H9 (cell line): Measurements from ENCODE around the gene F13A1. TPM values are rescaled to one million over a fixed set of nuclear protein-coding genes. Genes with fewer than 3 reads are reported as not detected.

Experiments
- DNase-seq: peaks from one replicate; pipeline ENCODE4 v3.0.0-alpha.2; 2017
- H2AFZ ChIP-seq: one replicate; pipeline ENCODE4 v1.6.1; 2013; ENCODE audit warnings: mild to moderate bottlenecking, low read length, control low read depth, moderate library complexity
- H2AK5ac ChIP-seq: 2 replicates; pipeline ENCODE4 v1.6.1; 2013; ENCODE audit warnings: low read length, control low read depth, mixed read lengths; ENCODE audit not compliant: insufficient read length
- H2BK120ac ChIP-seq: one replicate; pipeline ENCODE4 v1.6.1; 2013; ENCODE audit warnings: low read depth, mild to moderate bottlenecking, low read length, control low read depth, inconsistent platforms; ENCODE audit not compliant: poor library complexity, severe bottlenecking
- H2BK12ac ChIP-seq: 2 replicates; pipeline ENCODE4 v1.6.1; 2013; ENCODE audit warnings: low read length, control low read depth, mixed read lengths, low read depth; ENCODE audit not compliant: insufficient read length
- H2BK15ac ChIP-seq: 2 replicates; pipeline ENCODE4 v1.6.1; 2013; ENCODE audit warnings: low read depth, low read length, control low read depth
- H2BK20ac ChIP-seq: one replicate; pipeline ENCODE4 v1.6.1; 2013; ENCODE audit warnings: low read depth, mild to moderate bottlenecking, low read length, control low read depth, inconsistent platforms; ENCODE audit not compliant: poor library complexity, severe bottlenecking
- H2BK5ac ChIP-seq: 2 replicates; pipeline ENCODE4 v1.6.1; 2013; ENCODE audit warnings: low read length, control low read depth, mixed read lengths; ENCODE audit not compliant: insufficient read length
- H3K14ac ChIP-seq: 2 replicates; pipeline ENCODE4 v1.6.1; 2013; ENCODE audit warnings: low read length, control low read depth; ENCODE audit not compliant: insufficient read depth
- H3K18ac ChIP-seq: 2 replicates; pipeline ENCODE4 v1.6.1; 2013; ENCODE audit warnings: low read depth, mild to moderate bottlenecking, mixed read lengths, low read length, control low read depth; ENCODE audit not compliant: insufficient read length
- H3K23ac ChIP-seq: 2 replicates; pipeline ENCODE4 v1.6.1; 2013; ENCODE audit warnings: low read length, control low read depth, mixed read lengths, low read depth; ENCODE audit not compliant: insufficient read length
- H3K23me2 ChIP-seq: 2 replicates; pipeline ENCODE4 v1.6.1; 2013; ENCODE audit warnings: low read depth, mild to moderate bottlenecking, mixed read lengths, low read length, control low read depth; ENCODE audit not compliant: insufficient read length, poor library complexity, severe bottlenecking
- H3K27ac ChIP-seq: 2 replicates; pipeline ENCODE4 v1.5.1; 2013; ENCODE audit warnings: low read length, control low read depth, mixed read lengths, low read depth; ENCODE audit not compliant: insufficient read length
- H3K27me3 ChIP-seq: 2 replicates; pipeline ENCODE4 v1.6.1; 2013; ENCODE audit warnings: low read length, control low read depth, inconsistent platforms; ENCODE audit not compliant: insufficient read depth
- H3K4ac ChIP-seq: 2 replicates; pipeline ENCODE4 v1.6.1; 2013; ENCODE audit warnings: low read depth, mild to moderate bottlenecking, control low read depth, inconsistent platforms, low read length, moderate library complexity
- H3K4me1 ChIP-seq: 2 replicates; pipeline ENCODE4 v1.6.1; 2013; ENCODE audit warnings: low read length, control low read depth, inconsistent platforms; ENCODE audit not compliant: insufficient read depth
- H3K4me2 ChIP-seq: 2 replicates; pipeline ENCODE4 v1.6.1; 2013; ENCODE audit warnings: low read length, control low read depth, mixed read lengths; ENCODE audit not compliant: insufficient read length, insufficient read depth
- H3K56ac ChIP-seq: 2 replicates; pipeline ENCODE4 v1.6.1; 2013; ENCODE audit warnings: low read depth, mild to moderate bottlenecking, mixed read lengths, low read length, control low read depth; ENCODE audit not compliant: insufficient read length
- H3K79me1 ChIP-seq: 2 replicates; pipeline ENCODE4 v1.6.1; 2013; ENCODE audit warnings: low read depth, mild to moderate bottlenecking, moderate library complexity, low read length, control low read depth, inconsistent platforms; ENCODE audit not compliant: insufficient read depth, poor library complexity, severe bottlenecking
- H3K79me2 ChIP-seq: 2 replicates; pipeline ENCODE4 v1.6.1; 2013; ENCODE audit warnings: low read length, control low read depth, inconsistent platforms; ENCODE audit not compliant: insufficient read depth
- H3K9ac ChIP-seq: 2 replicates; pipeline ENCODE4 v1.6.1; 2013; ENCODE audit warnings: low read length, control low read depth, mixed read lengths; ENCODE audit not compliant: insufficient read length; ENCODE audit errors: extremely low read depth
- H3K9me3 ChIP-seq: one replicate; pipeline ENCODE4 v1.6.1; 2013; ENCODE audit warnings: low read depth, low read length, inconsistent platforms; ENCODE audit not compliant: control insufficient read depth
- H3T11ph ChIP-seq: one replicate; pipeline ENCODE4 v1.6.1; 2013; ENCODE audit warnings: mild to moderate bottlenecking, low read length, control low read depth, inconsistent platforms
- H4K20me1 ChIP-seq: one replicate; pipeline ENCODE4 v1.6.1; 2013; ENCODE audit not compliant: control insufficient read depth, insufficient read length, insufficient read depth
- H4K5ac ChIP-seq: 2 replicates; pipeline ENCODE4 v1.6.1; 2013; ENCODE audit warnings: low read depth, mild to moderate bottlenecking, mixed read lengths, low read length, control low read depth; ENCODE audit not compliant: insufficient read length
- H4K8ac ChIP-seq: replicated peaks from 2 replicates; pipeline ENCODE4 v1.6.1; 2013; ENCODE audit warnings: low read length, control low read depth, mixed read lengths, low read depth; ENCODE audit not compliant: insufficient read length
- H4K91ac ChIP-seq: 2 replicates; pipeline ENCODE4 v1.6.1; 2013; ENCODE audit warnings: low read depth, mild to moderate bottlenecking, moderate library complexity, mixed read lengths, low read length, control low read depth; ENCODE audit not compliant: insufficient read length
- H3K27ac Mint-ChIP-seq, 3 experiments: 2 replicates in 2 of 3; 3 replicates in 1 of 3; pipeline ENCODE4 v1.8.0; 2020 to 2021; ENCODE audit warnings: mixed read lengths in 3 of 3, mild to moderate bottlenecking in 1 of 3, moderate library complexity in 1 of 3
- H3K27me3 Mint-ChIP-seq: 2 replicates; pipeline ENCODE4 v1.8.0; 2021; ENCODE audit warnings: low read depth, mild to moderate bottlenecking, moderate library complexity, mixed read lengths
- H3K36me3 Mint-ChIP-seq, 3 experiments: 2 replicates in 2 of 3; 3 replicates in 1 of 3; pipeline ENCODE4 v1.8.0; 2020 to 2021; ENCODE audit warnings: low read depth in 3 of 3, mixed read lengths in 3 of 3; ENCODE audit not compliant: insufficient read depth in 1 of 3
- H3K4me1 Mint-ChIP-seq, 2 experiments: 2 replicates each; pipeline ENCODE4 v1.8.0; 2020; ENCODE audit warnings: mixed read lengths in 2 of 2
- H3K4me3 Mint-ChIP-seq, 2 experiments: 2 replicates in 1 of 2; 3 replicates in 1 of 2; pipeline ENCODE4 v1.8.0; 2020 to 2021; ENCODE audit warnings: mild to moderate bottlenecking in 2 of 2, mixed read lengths in 2 of 2, moderate library complexity in 1 of 2
- H3K9me3 Mint-ChIP-seq, 2 experiments: 2 replicates in 1 of 2; 3 replicates in 1 of 2; pipeline ENCODE4 v1.8.0; 2020; ENCODE audit warnings: mild to moderate bottlenecking in 2 of 2, mixed read lengths in 2 of 2, moderate library complexity in 1 of 2
- WGBS: extraction: QIAGEN DNeasy Blood & Tissue Kit; methylation state at CpG from one replicate; pipeline ENCODE4 v1.1.7; 2013; ENCODE audit warnings: missing lambda C conversion rate, low lambda C conversion rate, mixed read lengths; ENCODE audit not compliant: insufficient read length; ENCODE audit errors: extremely low coverage; 5-methylcytosine and 5-hydroxymethylcytosine counted together
- total RNA-seq: library from RNA; stranded (reverse); gene quantifications from 2 replicates; pipeline ENCODE4 v1.2.1, GENCODE V29; 2021
- TF ChIP-seq, protein P1 (sequence below): fragments of 200-600 bp; sonication (generic); conservative IDR thresholded peaks from 3 replicates; pipeline ENCODE4 v1.8.0; 2021; ENCODE audit warnings: antibody characterized with exemption, mild to moderate bottlenecking

Gene F13A1
- total RNA-seq, 1 experiment from 2014 or later: 0.15 TPM

- no peak overlapping the region for H3K27ac ChIP-seq
- no peaks in the 10 kb centered on the region for H3K79me1 ChIP-seq
- H2AK5ac ChIP-seq: no peak overlapping the region
- H2AFZ ChIP-seq: no peak overlapping the region
- H2BK15ac ChIP-seq: no peak overlapping the region
- H3K18ac ChIP-seq: no peak overlapping the region
- no peak overlapping the region for H3T11ph ChIP-seq
- no peak overlapping the region for H2BK20ac ChIP-seq
- WGBS: no CpG with 5 or more reads among the region's 11 CpGs
- Mint-ChIP-seq H3K36me3 (no peaks in the 10 kb centered on the region), H3K4me3 (no peak overlapping the region), H3K4me1 (peaks cover 2 to 6% of the 10 kb centered on the region in 2 experiments; a peak in 3 of 4 replicates), H3K9me3 (no peaks in the 10 kb centered on the region), H3K27ac (peak overlapping the region in 1 of 3 experiments; percentile 69; a peak in 1 of 7 replicates), H3K27me3 (no peaks in the 10 kb centered on the region; the same call in 1 of the 2 replicates)
- TF ChIP-seq, protein P1, sequence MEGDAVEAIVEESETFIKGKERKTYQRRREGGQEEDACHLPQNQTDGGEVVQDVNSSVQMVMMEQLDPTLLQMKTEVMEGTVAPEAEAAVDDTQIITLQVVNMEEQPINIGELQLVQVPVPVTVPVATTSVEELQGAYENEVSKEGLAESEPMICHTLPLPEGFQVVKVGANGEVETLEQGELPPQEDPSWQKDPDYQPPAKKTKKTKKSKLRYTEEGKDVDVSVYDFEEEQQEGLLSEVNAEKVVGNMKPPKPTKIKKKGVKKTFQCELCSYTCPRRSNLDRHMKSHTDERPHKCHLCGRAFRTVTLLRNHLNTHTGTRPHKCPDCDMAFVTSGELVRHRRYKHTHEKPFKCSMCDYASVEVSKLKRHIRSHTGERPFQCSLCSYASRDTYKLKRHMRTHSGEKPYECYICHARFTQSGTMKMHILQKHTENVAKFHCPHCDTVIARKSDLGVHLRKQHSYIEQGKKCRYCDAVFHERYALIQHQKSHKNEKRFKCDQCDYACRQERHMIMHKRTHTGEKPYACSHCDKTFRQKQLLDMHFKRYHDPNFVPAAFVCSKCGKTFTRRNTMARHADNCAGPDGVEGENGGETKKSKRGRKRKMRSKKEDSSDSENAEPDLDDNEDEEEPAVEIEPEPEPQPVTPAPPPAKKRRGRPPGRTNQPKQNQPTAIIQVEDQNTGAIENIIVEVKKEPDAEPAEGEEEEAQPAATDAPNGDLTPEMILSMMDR: peak; percentile 49; the same call in 2 of the 3 replicates
- H3K9ac ChIP-seq: no peak overlapping the region
- peak overlapping the region; percentile 16; the same call in 1 of the 2 replicates for H3K14ac ChIP-seq
- H4K91ac ChIP-seq: no peak overlapping the region
- no peak overlapping the region for H4K5ac ChIP-seq
- no peaks in the 10 kb centered on the region for H3K27me3 ChIP-seq
- H3K4me2 ChIP-seq: no peak overlapping the region
- no peak overlapping the region for H2BK120ac ChIP-seq
- DNase-seq: no peak
- H3K4me1 ChIP-seq: no peaks in the 10 kb centered on the region
- no peaks in the 10 kb centered on the region for H4K20me1 ChIP-seq
- no peak overlapping the region for H3K56ac ChIP-seq
- H3K4ac ChIP-seq: no peak overlapping the region
- no peak overlapping the region for H3K23ac ChIP-seq
- no peak overlapping the region for H2BK12ac ChIP-seq
- H3K79me2 ChIP-seq: no peaks in the 10 kb centered on the region
- H4K8ac ChIP-seq: no peak overlapping the region
- H3K23me2 ChIP-seq: no peaks in the 10 kb centered on the region
- no peaks in the 10 kb centered on the region for H3K9me3 ChIP-seq
- H2BK5ac ChIP-seq: no peak overlapping the region
Observed at GRCh38 chr6:6217855-6218758, 102.4 kb downstream of the F13A1 start.
